Endothelial cell of umbilical vein (primary cell): ENCODE results near the gene AOC1. TPM values are rescaled to one million over a fixed set of nuclear protein-coding genes. Genes with fewer than 3 reads are reported as not detected.

Source experiments
- BruUV-seq: library from RNA; stranded (reverse); fragments of 400-500 nt; replicated peaks from 2 replicates; lab custom pipeline; 2021; lab: Mats Ljungman, UMichigan
- CTCF ChIA-PET: fragments of 300-600, 350-600 bp; sonication (Branson Sonifier 250); formaldehyde crosslinking; loops from one replicate; lab custom pipeline; 2021; ENCODE audit warnings: antibody characterized with exemption, inconsistent platforms; lab: Charles Lee
- POLR2A ChIA-PET: fragments of 300-600, 350-600 bp; sonication (Branson Sonifier 250); formaldehyde crosslinking; loops from one replicate; lab custom pipeline; 2021; ENCODE audit warnings: antibody characterized with exemption, inconsistent platforms; lab: Charles Lee
- DNase-seq: peaks from one replicate; pipeline ENCODE4 v3.0.0-alpha.2; 2011; ENCODE audit warnings: low read depth, low spot score
- FAIRE-seq: peaks from 2 replicates; lab custom pipeline; 2011; peaks lifted over from hg19 to GRCh38; lab: Jason Lieb, UNC
- H2AFZ ChIP-seq: 2 replicates; pipeline ENCODE4 v1.6.0; 2012; ENCODE audit warnings: low read depth, low read length, control low read depth, inconsistent platforms
- H3K27ac ChIP-seq: 2 replicates; pipeline ENCODE4 v1.5.1; 2011; ENCODE audit warnings: low read depth, mild to moderate bottlenecking, control low read depth, low read length, moderate library complexity; ENCODE audit not compliant: insufficient read depth
- H3K27me3 ChIP-seq, 2 experiments: 2 replicates each; pipeline versions ENCODE4 v1.6.0 to v1.6.1; 2011; ENCODE audit warnings: low read length in 2 of 2, mixed read lengths in 1 of 2; ENCODE audit not compliant: control insufficient read depth in 2 of 2, insufficient read depth in 2 of 2
- H3K36me3 ChIP-seq, 2 experiments: 2 replicates in 1 of 2; 3 replicates in 1 of 2; pipeline ENCODE4 v1.5.1; 2011; ENCODE audit warnings: low read length in 2 of 2, mild to moderate bottlenecking in 1 of 2, moderate library complexity in 1 of 2; ENCODE audit not compliant: control insufficient read depth in 2 of 2, insufficient read depth in 2 of 2; ENCODE audit errors: extremely low read depth in 1 of 2
- H3K4me1 ChIP-seq: 3 replicates; pipeline ENCODE4 v1.5.1; 2011; ENCODE audit warnings: mild to moderate bottlenecking, low read length; ENCODE audit not compliant: control insufficient read depth, insufficient read depth; ENCODE audit errors: extremely low read depth
- H3K4me2 ChIP-seq: 2 replicates; pipeline ENCODE4 v1.6.1; 2011; ENCODE audit warnings: low read length, control low read depth, mixed read lengths; ENCODE audit not compliant: insufficient read depth
- H3K4me3 ChIP-seq, 3 experiments: fragments of 200-600 bp in 1 of 3; sonication (generic), shearing (Covaris generic) in 1 of 3; replicated peaks in 1 of 3; 2 replicates each; pipeline ENCODE4 v1.5.1; 2011 to 2016; ENCODE audit warnings: control low read depth in 3 of 3, low read length in 3 of 3, mild to moderate bottlenecking in 2 of 3, inconsistent platforms in 1 of 3, low read depth in 1 of 3, moderate library complexity in 1 of 3; ENCODE audit not compliant: insufficient read depth in 1 of 3
- H3K79me2 ChIP-seq: 2 replicates; pipeline ENCODE4 v1.6.0; 2012; ENCODE audit warnings: low read length, inconsistent platforms; ENCODE audit not compliant: control insufficient read depth, insufficient read depth
- H3K9ac ChIP-seq: replicated peaks from 2 replicates; pipeline ENCODE3; 2011; ENCODE audit warnings: low read length, control low read depth; ENCODE audit not compliant: insufficient read depth; ENCODE audit errors: extremely low read depth
- H3K9me1 ChIP-seq: replicated peaks from 3 replicates; pipeline ENCODE4 v1.6.0; 2011; ENCODE audit warnings: mild to moderate bottlenecking, low read length; ENCODE audit not compliant: control insufficient read depth, insufficient read depth; ENCODE audit errors: extremely low read depth
- H3K9me3 ChIP-seq: replicated peaks from 2 replicates; pipeline ENCODE4 v1.5.1; 2012; ENCODE audit warnings: low read length, inconsistent platforms; ENCODE audit not compliant: control insufficient read depth, insufficient read depth
- H4K20me1 ChIP-seq: replicated peaks from 2 replicates; pipeline ENCODE3; 2011; ENCODE audit warnings: mild to moderate bottlenecking, low read length; ENCODE audit not compliant: control insufficient read depth, insufficient read depth; ENCODE audit errors: extremely low read depth
- CTCF ChIP-seq, 2 donors: IDR thresholded peaks; 1 replicate in 1 of 2; 2 replicates in 1 of 2; pipeline ENCODE4 v1.5.1; 2011; ENCODE audit warnings: low read length in 2 of 2, mild to moderate bottlenecking in 2 of 2, moderate library complexity in 2 of 2, control low read depth in 1 of 2, inconsistent platforms in 1 of 2, low read depth in 1 of 2; ENCODE audit not compliant: insufficient read depth in 1 of 2; ENCODE audit errors: extremely low read depth in 1 of 2
- EZH2 ChIP-seq: IDR thresholded peaks from 2 replicates; pipeline ENCODE4 v1.6.1; 2012; ENCODE audit warnings: borderline replicate concordance, low read depth, mild to moderate bottlenecking, moderate library complexity, low read length, inconsistent platforms; ENCODE audit not compliant: severe bottlenecking
- FOS ChIP-seq: IDR thresholded peaks from 2 replicates; pipeline ENCODE4 v1.6.1; 2011; ENCODE audit warnings: mild to moderate bottlenecking, low read length, moderate library complexity, borderline replicate concordance; ENCODE audit not compliant: insufficient read depth
- GATA2 ChIP-seq: IDR thresholded peaks from 2 replicates; pipeline ENCODE4 v1.7.0; 2011; ENCODE audit warnings: low read depth, mild to moderate bottlenecking, moderate library complexity, mixed read lengths, low read length; ENCODE audit not compliant: insufficient read length, insufficient read depth
- JUN ChIP-seq: IDR thresholded peaks from 2 replicates; pipeline ENCODE4 v1.6.1; 2011; ENCODE audit warnings: borderline replicate concordance, low read depth; ENCODE audit not compliant: insufficient read length, insufficient read depth
- MAX ChIP-seq: IDR thresholded peaks from 2 replicates; pipeline ENCODE4 v1.6.1; 2011; ENCODE audit not compliant: insufficient read depth, insufficient read length
- MYC ChIP-seq: IDR thresholded peaks from one replicate; pipeline ENCODE4 v1.6.1; 2011; ENCODE audit warnings: mild to moderate bottlenecking, low read depth, low read length
- POLR2A ChIP-seq: IDR thresholded peaks from 2 replicates; pipeline ENCODE4 v1.6.1; 2012; ENCODE audit warnings: low read depth, mild to moderate bottlenecking, control low read depth, low read length
- POLR2AphosphoS5 ChIP-seq: IDR thresholded peaks from 2 replicates; pipeline ENCODE4 v1.6.1; 2012; ENCODE audit warnings: low read depth, mild to moderate bottlenecking, control low read depth, low read length, moderate library complexity; ENCODE audit not compliant: insufficient read depth
- dilution Hi-C: fragments of 300-500 bp; cut with MboI; formaldehyde crosslinking; loops from one replicate; pipeline ENCODE4 v1.15.0; 2019; ENCODE audit warnings: low sequenced_read_pairs; ENCODE audit not compliant: extremely low pct_ligation_motif_present
- intact Hi-C: fragments of 100-400 bp; cut with micrococcal nuclease; formaldehyde crosslinking; loops from one replicate; pipeline ENCODE4 v1.10.0; 2022
- polyA plus RNA-seq, 4 experiments: library from polyadenylated mRNA; depleted of rRNA in 3 of 4; stranded (reverse) in 3 of 4; unstranded in 1 of 4; fragments of >200 nt; gene quantifications; 2 replicates each; pipeline versions ENCODE4 v1.2.1 to v1.2.3, GENCODE V29; 2011 to 2012; ENCODE audit warnings: missing spikeins in 1 of 4
- total RNA-seq: library from RNA; stranded (reverse); gene quantifications from 2 replicates; pipeline ENCODE4 v1.2.3, GENCODE V29; 2021

AOC1 gene
- total and polyA plus RNA-seq, 2 donors (not counting 3 experiments of a cell fraction or from before 2014, with no cell fraction given): not detected

- dilution Hi-C loops: no loop called here
- Histone ChIP-seq H3K9ac (no peak overlapping the region), H2AFZ (no peak overlapping the region), H3K27ac (no peak overlapping the region), H3K9me1 (no peaks in the 10 kb centered on the region), H3K4me3 (no peak overlapping the region), H3K79me2 (no peaks in the 10 kb centered on the region), H3K36me3 (no peaks in the 10 kb centered on the region), H4K20me1 (no peaks in the 10 kb centered on the region), H3K4me1 (peaks cover 10% of the 10 kb centered on the region), H3K4me2 (no peak overlapping the region), H3K27me3 (peaks cover 8 to 43% of the 10 kb centered on the region in 2 experiments), H3K9me3 (no peaks in the 10 kb centered on the region)
- DNase-seq (no peak), FAIRE-seq (no peak)
- intact Hi-C loops: loop anchor here (2.0 to 5.0 kb wide), 3 partner anchors 112 to 589 kb away; partner anchors contain the start of gene GIMAP6
- BruUV-seq: no TSS peak
- POLR2A ChIA-PET: no interaction called here
- TF ChIP-seq MAX: no peak
- no peak for TF ChIP-seq CTCF (IDR thresholded peaks at IDR 0.05; ENCODE audit: extremely low read depth in 1 of 2, insufficient read depth in 1 of 2, low read depth in 1 of 2, low read length in 2 of 2)
- TF ChIP-seq MYC: no peak
- TF ChIP-seq GATA2: no peak
- TF ChIP-seq POLR2AphosphoS5: no peak
- no peak for TF ChIP-seq FOS
- TF ChIP-seq JUN: no peak
- no peak for TF ChIP-seq EZH2
- no peak for TF ChIP-seq POLR2A
- CTCF ChIA-PET: interaction anchor here (0.8 to 3.9 kb wide), 21 partner anchors 9 to 483 kb away, joined by 3 to 20 read pairs (median 7); no protein-coding TSS in a partner anchor
Observed at GRCh38 chr7:150875791-150876190, 23.5 kb downstream of the AOC1 start.
